Fibroblast of peridontal ligament (primary cell): Measurements from ENCODE around the gene ZXDC.
A peak's percentile ranks its signal among the peaks of the same experiment; 100 is the strongest.

Experiments used
- DNase-seq: peaks from one replicate; pipeline ENCODE4 v3.0.0-alpha.2; 2010; ENCODE audit errors: extremely low read depth

ZXDC gene

DNA sequence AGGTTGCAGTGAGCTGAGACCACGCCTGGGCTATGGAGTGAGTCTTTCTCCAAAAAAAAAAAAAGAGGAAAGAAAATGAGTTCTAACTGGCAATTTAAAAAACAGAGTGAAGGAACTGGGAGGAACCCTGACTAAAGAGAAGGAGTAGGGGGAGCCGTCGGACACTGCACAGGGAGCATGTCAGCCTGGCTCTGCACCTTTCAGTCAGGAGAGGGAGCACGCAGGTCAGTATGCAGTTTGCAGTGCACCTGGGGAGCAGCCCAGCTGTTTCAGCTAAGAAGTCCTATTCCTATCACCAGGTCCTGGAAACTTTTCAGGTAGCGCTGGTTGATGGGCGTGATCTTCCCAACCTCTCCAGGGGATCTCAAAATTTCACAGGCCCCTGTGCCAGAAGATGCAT is 14.9 kb upstream of the ZXDC start:
- DNase-seq: no peak

DNA sequence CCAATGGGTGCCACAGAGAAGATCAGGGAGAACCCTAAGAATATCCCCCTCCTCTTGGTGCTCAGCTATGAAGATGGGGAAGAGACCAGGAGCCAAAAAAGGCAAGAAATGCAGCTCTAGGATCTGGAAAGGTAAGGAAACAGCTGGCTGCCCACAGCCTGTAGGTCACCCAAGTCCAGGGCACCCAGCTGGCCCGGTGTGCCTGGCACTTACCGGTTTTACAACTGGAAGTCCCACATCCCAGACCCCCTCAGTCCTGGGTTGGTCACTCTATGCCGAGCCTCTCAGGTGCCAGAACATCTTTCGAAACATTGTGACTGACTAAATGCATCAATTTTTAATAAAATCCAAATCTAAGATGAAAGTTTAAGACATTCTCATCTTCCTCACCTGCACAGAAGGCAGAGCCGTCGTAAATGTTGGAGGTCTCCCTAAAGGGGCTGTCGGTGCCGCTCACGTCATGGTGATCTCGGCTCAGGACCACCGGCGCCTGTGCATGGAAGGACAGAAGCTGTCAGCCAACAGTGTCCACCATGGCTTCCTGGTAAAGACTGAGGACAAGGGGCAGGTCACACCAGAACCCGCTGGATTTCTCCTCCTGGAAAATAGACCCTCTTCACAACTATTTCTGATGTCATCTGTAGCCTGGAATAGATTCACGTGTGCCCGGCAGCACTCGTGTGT is 13.3 kb upstream of the ZXDC start:
- DNase-seq: no peak

DNA sequence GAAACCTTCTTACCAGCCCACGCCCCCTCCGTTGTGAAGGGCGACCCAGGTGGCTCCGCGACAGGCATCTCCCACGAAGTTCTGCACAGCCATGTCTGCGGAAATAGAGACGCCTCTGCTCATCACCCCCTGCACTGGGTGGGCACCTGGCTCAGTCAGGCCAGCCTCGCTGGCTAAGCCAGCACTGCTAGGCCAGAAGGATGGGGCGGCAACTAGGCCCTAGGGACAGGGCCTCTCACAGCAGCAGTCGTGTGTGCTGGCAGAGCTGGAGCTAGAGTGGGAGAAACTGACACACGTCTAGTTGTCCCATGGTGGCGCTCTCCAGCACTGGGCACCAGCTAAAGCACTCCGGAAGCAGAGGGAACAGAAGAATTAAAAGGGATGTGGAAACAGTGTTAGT is 12.5 kb upstream of the ZXDC start:
- DNase-seq: no peak

DNA sequence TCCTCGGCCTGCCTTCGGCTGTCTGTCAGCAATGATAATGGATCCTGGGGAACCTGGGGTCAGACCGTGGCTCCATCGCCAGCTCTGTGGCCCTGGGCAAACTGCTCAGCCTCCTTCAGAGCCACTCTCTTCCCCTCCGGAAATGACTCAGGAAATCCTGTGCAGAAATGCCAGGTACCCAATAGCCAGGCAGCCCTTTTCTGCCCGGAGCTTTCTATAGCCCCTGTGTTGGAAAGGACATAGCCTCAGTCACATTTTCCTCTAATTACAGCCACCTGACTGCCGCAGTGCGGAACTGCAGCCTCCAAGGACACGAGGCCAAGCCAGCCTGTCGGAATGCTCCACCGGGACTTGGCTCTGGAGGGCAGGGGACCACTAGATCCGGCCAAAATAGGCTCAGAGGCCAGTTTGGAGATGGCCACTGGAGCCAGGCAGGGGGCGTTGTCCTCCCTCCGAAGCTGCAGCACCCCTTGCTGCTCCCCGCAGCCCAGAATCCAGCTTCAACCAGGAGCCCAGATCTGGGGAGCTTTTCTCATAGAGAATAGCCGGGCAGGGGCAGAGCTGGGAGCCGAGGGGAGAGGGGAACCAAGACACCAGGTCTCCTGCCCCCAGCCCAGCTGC is 11.6 kb upstream of the ZXDC start:
- DNase-seq: no peak

DNA sequence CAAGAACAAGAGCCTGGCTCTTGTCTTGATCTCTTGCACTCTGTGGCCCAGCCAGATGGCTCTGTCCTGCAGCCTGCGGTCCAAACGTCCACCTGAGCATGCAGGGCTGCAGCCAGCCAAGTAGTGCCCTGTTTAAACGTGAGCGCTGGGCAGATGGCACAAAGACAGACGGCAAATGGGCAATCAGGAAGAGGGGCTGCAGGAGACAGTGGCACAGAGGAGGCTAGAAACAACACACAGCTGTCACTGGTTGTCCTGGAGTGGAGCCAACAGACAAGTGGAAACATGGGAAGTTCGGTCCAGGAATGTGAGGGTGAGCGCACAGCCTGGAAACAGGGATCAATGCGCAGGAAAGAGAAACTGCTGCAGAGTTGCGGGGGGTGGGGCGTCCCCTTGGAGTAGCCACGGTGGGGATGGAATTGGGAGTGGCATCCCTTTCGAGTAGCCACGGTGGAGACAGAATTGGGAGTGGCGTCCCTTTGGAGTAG is 10.7 kb upstream of the ZXDC start:
- DNase-seq: no peak

DNA sequence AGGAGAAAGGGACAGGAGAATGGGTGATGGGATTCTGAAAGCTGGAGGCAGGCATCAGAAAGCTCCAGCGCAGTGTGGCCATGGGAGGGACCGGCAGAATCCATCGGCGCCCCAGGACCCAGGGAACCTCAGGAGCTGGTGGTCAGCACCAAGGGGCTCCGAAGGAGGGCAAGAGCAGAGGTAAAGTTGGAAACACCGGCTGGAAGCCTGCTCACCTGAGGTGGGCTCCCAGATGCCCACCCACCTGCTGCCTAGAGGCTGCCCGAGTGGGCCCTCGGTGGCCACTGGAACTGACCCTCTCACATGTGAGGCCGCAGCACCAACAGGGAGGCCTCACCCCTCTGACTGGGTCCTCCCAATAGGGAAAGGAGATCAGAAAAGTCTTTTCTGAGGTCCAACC is 10.3 kb upstream of the ZXDC start:
- DNase-seq: no peak

DNA sequence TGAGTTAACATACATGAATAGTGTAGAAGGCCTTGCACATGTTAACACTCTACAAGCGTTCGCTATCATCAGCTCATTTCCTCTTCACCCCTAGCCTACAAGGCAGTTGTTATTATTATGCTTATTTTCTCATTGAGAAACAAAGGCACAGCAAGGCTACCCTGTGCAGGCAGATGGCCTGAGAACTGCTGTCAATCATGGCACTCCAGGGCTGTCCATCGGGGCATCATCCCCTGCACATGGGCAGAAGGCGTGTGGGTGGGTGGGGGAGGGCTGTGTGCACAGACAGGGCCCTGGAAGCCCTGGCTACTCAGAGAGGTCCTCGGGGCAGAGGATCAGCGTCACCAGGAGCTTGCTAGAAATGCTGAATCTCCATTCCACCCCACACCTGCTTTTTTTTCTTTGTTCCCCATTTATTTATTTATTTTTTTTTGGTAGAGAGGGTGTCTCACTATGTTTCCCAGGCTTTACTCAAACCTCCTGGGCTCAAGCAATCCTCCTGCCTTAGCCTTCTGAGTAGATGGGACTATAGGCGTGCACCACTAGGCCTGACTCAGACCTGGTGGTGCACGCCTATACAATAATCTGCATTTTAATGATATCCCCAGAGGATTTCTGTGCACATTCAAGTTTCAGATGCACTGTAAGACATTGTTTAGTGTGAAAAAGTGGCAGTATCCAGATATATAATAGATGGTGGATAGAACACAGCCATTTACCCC is 9.6 kb upstream of the ZXDC start:
- DNase-seq: no peak

DNA sequence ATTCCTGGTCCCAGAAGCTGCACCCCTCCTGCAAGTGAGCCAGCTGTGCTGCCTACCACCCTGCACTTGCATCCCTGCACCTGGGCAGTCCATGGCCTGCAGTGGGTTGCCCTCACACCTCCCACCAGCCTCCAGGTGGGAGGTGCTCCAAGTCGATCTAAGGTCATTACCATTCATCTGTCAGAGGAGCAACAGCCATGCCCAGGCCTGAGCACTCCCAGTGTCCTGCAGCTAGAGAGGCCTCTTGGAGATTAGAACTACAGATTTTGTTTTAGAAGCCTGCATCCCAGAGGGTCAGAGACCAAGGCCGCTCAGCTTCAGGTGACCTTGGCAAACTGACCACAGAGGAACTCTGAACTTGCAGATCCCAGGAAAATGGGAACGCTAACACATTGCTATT is 9.0 kb upstream of the ZXDC start:
- DNase-seq: no peak

DNA sequence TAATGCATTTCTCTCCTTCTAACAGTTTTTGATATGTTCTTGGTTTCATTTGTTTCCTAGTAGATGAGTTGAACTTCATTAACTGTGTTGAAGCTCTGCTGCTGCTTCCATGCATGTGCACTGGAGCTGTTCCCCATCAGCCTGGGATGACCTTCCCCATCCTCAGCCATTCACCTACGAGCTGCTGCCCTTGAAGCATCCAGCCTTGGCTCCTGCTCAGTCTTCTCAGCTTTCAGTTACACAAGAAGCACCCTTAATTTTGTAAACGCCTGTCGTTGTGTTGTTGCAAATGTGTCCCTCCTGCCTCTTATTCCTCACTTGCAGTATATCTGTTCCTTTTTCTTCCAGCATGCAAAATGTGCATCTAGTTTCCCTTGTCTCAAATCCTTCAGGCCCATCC is 8.5 kb upstream of the ZXDC start:
- DNase-seq: no peak

DNA sequence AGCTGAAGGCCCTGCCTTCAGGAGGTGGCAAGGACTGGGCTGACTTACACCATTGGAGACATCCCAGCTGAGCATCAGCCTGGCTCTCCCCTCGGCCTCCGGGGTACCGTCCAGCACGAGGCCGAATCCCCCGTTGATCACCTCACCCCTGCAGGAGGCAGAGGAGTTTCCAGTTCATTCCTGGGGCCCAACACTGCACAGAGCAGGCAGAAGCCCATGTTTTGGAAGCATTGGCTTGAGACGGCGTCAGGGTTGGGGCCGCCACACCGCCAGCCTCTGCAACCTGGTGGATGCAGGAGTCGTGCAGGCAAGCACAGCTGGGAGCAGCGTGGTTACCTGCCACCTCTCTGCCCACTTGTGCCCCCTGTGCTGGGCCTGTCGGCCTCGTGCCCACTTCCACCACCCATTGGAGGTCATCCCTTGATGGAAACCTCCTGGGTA is 7.7 kb upstream of the ZXDC start:
- DNase-seq: no peak

DNA sequence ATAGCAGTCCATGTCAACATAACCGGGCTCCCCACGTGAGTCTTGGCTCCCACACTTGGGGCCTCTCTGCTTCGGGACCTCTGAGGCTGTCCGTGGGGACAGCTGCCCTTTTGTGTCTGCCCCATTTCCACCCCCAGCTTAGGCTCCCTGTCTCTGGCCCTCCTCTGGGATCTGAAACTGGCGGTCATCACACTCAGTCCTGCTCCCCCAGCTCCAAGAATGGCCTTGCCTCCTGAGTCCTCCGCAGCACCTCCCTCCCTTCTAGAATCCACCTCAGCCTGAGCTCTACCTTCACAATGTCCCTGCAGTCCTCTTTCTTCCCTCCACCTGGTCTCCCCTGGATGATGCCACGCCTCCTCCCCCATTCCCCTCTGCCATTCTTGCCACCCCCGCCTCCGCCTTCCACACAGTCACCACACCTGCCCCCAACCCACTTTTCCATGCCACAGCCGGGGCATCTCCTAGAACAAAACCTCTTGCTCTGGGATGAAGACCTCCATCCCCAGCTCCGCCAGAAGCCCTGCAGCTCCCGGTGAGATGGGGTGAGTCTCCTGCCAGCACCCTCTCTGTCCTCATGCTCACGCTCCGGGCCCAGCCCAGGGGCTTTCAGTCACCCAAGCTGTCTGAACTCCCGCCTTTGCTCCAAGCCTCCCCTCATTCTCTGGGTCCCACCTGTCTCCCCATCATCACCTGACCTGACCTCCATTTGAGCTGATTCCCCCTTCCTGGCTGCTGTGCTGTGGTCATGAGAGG is 7.0 kb upstream of the ZXDC start:
- DNase-seq: no peak

DNA sequence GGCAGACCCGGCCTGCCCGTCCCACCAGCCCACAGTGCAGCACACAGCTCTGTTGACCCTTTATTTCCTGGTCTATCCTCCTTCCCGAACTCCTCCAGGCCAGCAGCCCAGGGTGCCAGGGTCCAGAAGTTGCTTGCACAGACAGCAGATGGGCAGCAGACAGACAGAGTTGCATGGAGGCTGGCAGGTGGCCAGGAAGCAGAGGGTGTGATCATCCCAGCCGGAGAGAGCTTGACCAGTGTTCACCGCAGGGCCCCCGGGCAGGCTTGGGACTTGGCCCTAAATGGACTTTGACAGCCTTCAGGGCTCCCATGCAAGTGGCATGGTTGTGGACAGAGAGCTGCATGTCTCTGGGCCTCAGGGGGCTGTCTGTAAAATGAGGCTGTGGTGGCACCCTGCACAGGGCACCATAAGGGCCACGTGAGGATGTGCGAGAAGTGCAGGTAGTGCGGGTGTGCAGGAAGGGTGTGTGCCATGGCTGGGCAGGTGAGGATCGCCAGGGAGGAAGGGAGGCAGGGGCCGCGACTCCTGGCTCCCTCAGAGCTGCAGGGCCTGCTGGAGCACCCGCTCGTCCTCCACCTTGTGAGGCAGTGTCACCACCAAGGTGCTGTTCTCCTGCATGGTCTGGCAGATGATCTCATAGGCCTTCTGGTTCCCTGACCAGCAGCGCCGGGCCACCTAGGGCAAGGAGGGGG is 6.3 kb upstream of the ZXDC start:
- DNase-seq: peak; percentile 6

DNA sequence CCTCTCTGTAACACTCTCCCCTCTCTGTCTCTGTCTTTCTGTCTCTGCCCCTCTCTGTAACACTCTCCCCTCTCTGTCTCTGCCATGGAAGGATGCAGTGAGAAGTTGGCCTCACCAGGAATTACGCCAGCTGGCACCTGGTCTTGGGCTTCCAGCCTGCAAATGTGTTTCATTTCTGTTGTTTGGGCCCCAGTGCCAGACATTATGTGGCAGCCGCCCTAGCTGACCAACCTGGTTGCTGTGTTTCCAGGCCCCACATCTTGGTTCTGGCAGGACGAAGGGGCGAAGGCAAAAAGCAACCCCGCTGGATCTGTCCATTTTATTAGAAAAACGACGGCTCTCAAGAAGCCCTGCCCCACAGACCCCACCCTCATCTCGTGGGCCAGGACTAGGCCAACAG is 5.2 kb upstream of the ZXDC start:
- peak; percentile 5 for DNase-seq

DNA sequence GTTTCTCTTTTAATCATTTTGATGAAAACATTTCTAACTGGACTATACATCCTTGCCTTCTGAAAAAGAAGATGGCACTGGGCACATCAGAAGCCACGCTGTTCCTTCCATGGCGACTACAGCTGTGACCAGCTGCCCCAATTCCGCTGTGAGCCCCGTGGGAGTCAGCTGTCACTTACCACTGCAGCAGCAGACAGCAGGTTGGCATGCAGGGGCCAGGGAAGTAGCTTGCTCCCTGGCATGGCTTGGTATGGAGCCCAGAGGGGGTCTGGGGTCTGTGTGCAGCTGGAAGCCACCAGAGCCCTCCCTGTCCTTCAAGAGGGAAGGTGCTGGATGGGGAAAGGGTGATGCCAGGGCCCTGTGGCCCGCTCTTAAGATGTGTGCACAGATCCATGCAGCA is 4.5 kb upstream of the ZXDC start:
- no peak for DNase-seq

DNA sequence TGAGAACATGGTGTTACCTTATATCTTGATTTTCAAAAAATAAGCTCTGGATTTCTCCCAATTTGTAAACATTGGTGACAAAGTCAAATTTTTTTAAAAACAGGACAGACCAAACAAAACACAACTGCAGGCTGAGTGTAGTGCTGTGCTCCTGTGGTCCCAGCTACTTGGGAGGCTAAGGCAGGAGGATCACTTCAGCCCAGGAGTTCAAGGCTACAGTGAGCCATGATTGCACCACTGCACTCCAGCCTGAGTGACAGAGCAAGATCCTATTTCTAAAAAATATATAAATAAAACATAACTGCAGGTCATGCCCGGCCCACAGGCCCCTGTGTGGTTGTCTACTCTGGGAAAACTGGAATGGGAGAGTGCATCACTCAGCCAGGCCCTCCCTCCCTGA is 4.0 kb upstream of the ZXDC start:
- DNase-seq: no peak

DNA sequence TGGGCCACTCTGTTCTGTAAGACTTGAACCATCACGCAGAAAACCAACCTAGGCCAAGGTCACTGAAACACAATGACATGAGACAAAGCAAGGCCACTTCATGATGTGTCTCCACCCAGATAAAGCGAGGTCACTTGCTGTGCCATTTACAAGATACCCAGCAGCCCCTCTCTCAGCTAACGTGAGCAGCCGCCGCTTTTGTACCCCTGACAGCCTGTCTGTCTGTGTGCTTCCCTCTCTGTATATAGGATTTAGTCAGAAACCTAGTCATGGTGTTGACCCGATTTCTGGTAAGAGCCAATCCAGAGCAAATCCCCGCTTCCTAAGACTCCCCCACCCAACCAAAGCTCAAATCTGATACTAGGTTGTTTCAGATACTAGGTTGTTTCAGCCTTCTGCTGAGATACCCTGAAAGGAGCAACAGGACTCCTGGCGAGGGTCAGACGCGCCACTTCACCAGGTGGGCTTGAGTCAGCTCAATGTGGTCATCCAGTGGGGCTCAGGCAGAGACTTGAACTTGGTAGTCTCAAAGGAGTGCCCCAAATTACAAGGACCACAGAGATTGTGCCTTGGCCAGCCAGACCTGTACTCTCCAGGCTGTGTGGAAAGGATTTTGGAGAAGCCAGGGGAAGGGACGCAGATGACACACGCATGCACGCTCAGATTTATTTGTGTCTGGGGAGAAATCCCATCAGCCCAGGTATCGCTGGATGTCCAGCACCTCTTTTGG is 3.1 kb upstream of the ZXDC start:
- no peak for DNase-seq

DNA sequence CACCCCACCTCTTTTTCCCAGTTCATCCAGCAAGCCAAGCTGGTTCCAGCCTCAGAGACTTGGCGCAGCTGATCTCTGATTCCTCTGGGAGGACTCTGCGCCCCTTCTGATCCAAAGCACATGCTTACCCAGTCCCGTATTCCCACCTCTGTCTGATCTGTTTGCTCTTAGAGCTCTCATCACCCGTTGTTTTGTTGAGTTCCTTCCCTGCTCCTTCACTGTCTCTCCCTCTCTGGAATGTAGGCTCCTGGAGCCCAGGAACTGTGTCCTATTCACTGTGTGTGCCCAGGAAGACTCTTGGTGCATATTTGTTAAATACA is 1.3 kb upstream of the ZXDC start:
- DNase-seq: no peak

DNA sequence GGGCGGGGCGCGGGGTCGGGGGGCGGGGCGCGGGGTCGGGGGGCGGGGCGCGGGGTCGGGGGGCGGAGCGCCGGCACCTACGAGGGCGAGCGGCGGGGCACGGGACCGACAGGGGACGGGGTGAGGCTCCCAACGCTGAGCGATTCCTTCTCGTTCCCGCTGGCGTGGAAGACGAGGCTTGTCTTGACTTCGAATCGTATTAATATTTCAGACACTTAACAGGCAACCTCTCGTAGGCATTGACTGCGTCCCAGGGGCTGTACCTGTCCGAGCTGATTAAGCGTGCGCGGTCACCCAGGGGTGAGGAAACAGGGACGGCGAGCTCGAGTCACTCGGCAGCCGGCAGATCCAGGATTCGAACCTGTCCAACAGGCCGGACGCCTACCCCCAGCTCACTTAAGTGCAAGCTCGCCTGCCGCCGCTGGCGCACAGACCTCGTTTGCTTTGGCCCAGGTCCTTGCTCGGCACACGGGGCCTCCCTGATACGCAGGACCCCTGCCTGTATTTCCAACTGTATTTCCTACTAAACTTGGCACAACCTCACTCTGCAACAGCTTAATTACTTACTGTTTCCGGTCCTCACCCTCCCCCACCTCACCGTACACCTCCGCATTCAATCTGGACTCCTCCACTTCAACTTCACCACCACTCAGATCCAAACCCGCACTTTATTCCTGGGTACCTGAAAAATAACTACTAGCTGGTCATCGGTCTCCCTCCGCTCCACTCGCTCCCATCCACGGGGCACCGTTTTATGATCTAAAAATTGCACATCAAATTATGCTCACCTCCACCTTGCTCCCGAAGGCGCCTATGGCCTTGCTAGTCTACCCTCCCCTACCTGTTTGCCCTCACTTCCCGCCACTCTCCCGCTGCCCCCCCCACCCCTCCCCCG is 722 bp upstream of the ZXDC start:
- DNase-seq: peak; percentile 30

DNA sequence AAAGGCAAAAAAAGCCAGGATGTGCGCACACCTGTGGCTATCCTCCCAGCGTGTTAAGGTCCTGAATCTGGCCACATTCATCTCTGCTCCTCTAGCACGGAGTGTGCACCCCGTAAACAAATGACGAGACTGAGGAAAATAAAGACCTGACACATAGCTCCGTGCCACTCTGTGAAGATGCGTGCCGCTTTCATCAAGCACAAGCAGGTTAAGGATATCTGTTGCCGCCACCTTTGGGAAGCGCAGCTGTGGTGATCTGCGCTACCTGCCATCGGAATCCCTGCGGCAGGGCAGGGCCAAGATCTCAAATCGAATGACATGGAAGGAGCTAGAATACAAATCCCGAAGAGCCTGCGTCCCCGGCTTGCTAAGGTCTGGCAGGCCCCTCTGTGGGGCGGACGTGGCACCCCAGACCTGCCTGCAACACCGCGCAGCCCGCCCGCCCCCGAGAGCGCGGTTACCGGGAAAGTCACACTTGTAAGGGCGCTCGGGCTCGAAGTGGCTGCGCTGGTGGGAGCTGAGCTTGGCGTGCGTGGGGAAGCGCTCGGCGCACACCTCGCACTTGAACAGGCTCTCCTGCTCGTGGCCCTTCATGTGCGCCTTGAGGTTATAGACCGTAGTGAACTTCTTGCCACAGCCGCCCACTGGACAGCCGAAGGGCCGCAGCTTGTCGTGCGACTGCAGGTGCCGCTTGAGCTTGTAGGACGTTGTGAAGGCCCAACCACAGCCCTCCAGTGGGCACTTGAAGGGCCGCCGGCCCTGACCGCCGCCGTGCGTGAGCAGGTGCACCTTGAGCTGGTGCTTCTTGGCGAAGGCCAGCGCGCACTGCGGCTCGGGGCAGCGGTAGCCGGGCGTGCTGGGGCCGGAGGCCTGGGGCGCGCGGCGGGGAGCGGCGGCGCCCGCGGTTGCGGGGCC is 936 bp downstream of the ZXDC start:
- DNase-seq: peak; percentile 35
